IMR-90 (cell line): ENCODE results near the gene UFSP1. TPM values are rescaled to one million over a fixed set of nuclear protein-coding genes. Genes with fewer than 3 reads are reported as not detected.
A peak's percentile ranks its signal among the peaks of the same experiment; 100 is the strongest.

ENCODE experiments used
- CTCF ChIP-seq: conservative IDR thresholded peaks from 2 replicates; pipeline ENCODE4 v1.5.1; 2012; ENCODE audit warnings: mild to moderate bottlenecking, low read depth, low read length, improper control_type of control experiment
- polyA plus RNA-seq, 3 experiments: library from polyadenylated mRNA; depleted of rRNA; stranded (reverse); fragments of >200 nt; gene quantifications; 2 replicates each; pipeline ENCODE4 v1.2.3, GENCODE V29; 2012; ENCODE audit warnings: low replicate concordance in 1 of 3
- total RNA-seq: library from RNA; depleted of rRNA; stranded (reverse); fragments of >200 nt; gene quantifications from 2 replicates; pipeline ENCODE4 v1.2.3, GENCODE V29; 2012

UFSP1 gene
- total and polyA plus RNA-seq, 2 of the 4 experiments (the other 2 are of a cell fraction): 0.36 to 1.0 TPM

- peak; percentile 74 for TF ChIP-seq CTCF
Observed at GRCh38 chr7:100894860-100895700, 5.6 kb upstream of the UFSP1 start (continued).
